Endodermal cell (in vitro differentiated cells): ENCODE results near the gene NIFK. TPM values are rescaled to one million over a fixed set of nuclear protein-coding genes. Genes with fewer than 3 reads are reported as not detected.

Experiments
- DNase-seq: peaks from one replicate; pipeline ENCODE4 v3.0.0-alpha.2; 2017
- H3K27ac ChIP-seq: 2 replicates; pipeline ENCODE4 v1.5.1; 2013; ENCODE audit warnings: mild to moderate bottlenecking, low read depth, low read length, moderate library complexity
- H3K27me3 ChIP-seq: 2 replicates; pipeline ENCODE4 v1.6.1; 2013; ENCODE audit warnings: mild to moderate bottlenecking, low read length, moderate library complexity; ENCODE audit not compliant: insufficient read depth, control insufficient read depth, poor library complexity, severe bottlenecking
- H3K36me3 ChIP-seq: 2 replicates; pipeline ENCODE4 v1.7.0; 2013; ENCODE audit warnings: mild to moderate bottlenecking, low read length, moderate library complexity; ENCODE audit not compliant: control insufficient read depth, insufficient read depth
- H3K4me1 ChIP-seq: one replicate; pipeline ENCODE4 v1.7.0; 2013; ENCODE audit warnings: low read length; ENCODE audit not compliant: control insufficient read depth, insufficient read depth
- H3K4me3 ChIP-seq: 2 replicates; pipeline ENCODE4 v1.5.1; 2013; ENCODE audit warnings: mild to moderate bottlenecking, low read length, moderate library complexity
- H3K9ac ChIP-seq: 2 replicates; pipeline ENCODE4 v1.6.1; 2013; ENCODE audit warnings: mild to moderate bottlenecking, low read length, moderate library complexity; ENCODE audit not compliant: poor library complexity, severe bottlenecking; ENCODE audit errors: extremely low read depth
- H3K9me3 ChIP-seq: 2 replicates; pipeline ENCODE4 v1.6.1; 2013; ENCODE audit warnings: mild to moderate bottlenecking, low read length, moderate library complexity; ENCODE audit not compliant: control insufficient read depth
- H3K27ac Mint-ChIP-seq: 2 replicates; pipeline ENCODE4 v1.8.0; 2020; ENCODE audit warnings: mixed read lengths
- H3K27me3 Mint-ChIP-seq: 2 replicates; pipeline ENCODE4 v1.8.0; 2021; ENCODE audit warnings: mild to moderate bottlenecking, mixed read lengths; ENCODE audit not compliant: insufficient read depth
- H3K36me3 Mint-ChIP-seq: 2 replicates; pipeline ENCODE4 v1.8.0; 2020; ENCODE audit warnings: low read depth, mixed read lengths
- H3K4me1 Mint-ChIP-seq: 2 replicates; pipeline ENCODE4 v1.8.0; 2020; ENCODE audit warnings: mixed read lengths
- H3K4me3 Mint-ChIP-seq: 2 replicates; pipeline ENCODE4 v1.8.0; 2020; ENCODE audit warnings: mild to moderate bottlenecking, moderate library complexity, mixed read lengths
- H3K9me3 Mint-ChIP-seq: 2 replicates; pipeline ENCODE4 v1.8.0; 2020; ENCODE audit warnings: mild to moderate bottlenecking, mixed read lengths
- CTCF ChIP-seq: fragments of 200-600 bp; sonication (generic); conservative IDR thresholded peaks from 2 replicates; pipeline ENCODE4 v1.5.0; 2021; ENCODE audit warnings: antibody characterized with exemption, mild to moderate bottlenecking
- total RNA-seq, 2 donors: library from RNA; stranded (reverse); fragmentation: NEBNext Ultra II Directional in 1 of 2; extraction: Animal tissue kit (Norgen Biotek cat#: 25700) in 1 of 2; gene quantifications; 2 replicates in 1 of 2; 3 replicates in 1 of 2; pipeline ENCODE4 v1.2.1, GENCODE V29; 2021

Gene NIFK
- total RNA-seq, 2 donors from 2014 or later: 64.2 to 88.5 TPM

- H3K27ac ChIP-seq: no peak overlapping the region
- no peak overlapping the region for H3K4me3 ChIP-seq
- Mint-ChIP-seq H3K27ac (no peak overlapping the region), H3K27me3 (no peaks in the 10 kb centered on the region), H3K4me3 (no peak overlapping the region), H3K9me3 (peaks cover 73% of the 10 kb centered on the region), H3K4me1 (no peaks in the 10 kb centered on the region), H3K36me3 (peaks cover 11% of the 10 kb centered on the region)
- H3K9ac ChIP-seq: no peak overlapping the region
- no peaks in the 10 kb centered on the region for H3K4me1 ChIP-seq
- TF ChIP-seq CTCF: no peak
- no peaks in the 10 kb centered on the region for H3K36me3 ChIP-seq
- H3K27me3 ChIP-seq: no peaks in the 10 kb centered on the region
- peaks cover 63% of the 10 kb centered on the region for H3K9me3 ChIP-seq
- DNase-seq: no peak
These were observed 58.8 kb downstream of the NIFK start for GRCh38 chr2:121677855-121678254.

Other genes starting within 250 kb of the NIFK start
- gene RNU4ATAC, start 206.0 kb downstream of the NIFK start, total RNA-seq: not detected
- 10 to 100 TPM; 87.0 to 88.3 TPM for gene CLASP1, start 87.4 kb downstream of the NIFK start, total RNA-seq
- gene TSN, start 18.8 kb upstream of the NIFK start, total RNA-seq: 10 to 100 TPM; 71.5 to 79.8 TPM